PC-3 (cell line): Measurements from ENCODE around the gene GATAD2B. TPM values are rescaled to one million over a fixed set of nuclear protein-coding genes. Genes with fewer than 3 reads are reported as not detected.

Source experiments
- ATAC-seq: fragments of 200-7000 bp; cut with Tn5 transposase; 2 replicates; pipeline ENCODE4 v1.9.1; 2020; ENCODE audit warnings: mild to moderate bottlenecking, moderate library complexity
- BruUV-seq: library from RNA; stranded (reverse); fragments of 400-500 nt; replicated peaks from 2 replicates; lab custom pipeline; 2021; lab: Mats Ljungman, UMichigan
- CTCF ChIA-PET: fragments of 300-600 bp; sonication (Branson Sonifier 250); formaldehyde crosslinking; loops from one replicate; lab custom pipeline; 2022; ENCODE audit warnings: antibody characterized with exemption; lab: Charles Lee
- POLR2A ChIA-PET: fragments of 300-600 bp; sonication (Branson Sonifier 250); formaldehyde crosslinking; loops from one replicate; lab custom pipeline; 2022; ENCODE audit warnings: antibody characterized with exemption; ENCODE audit not compliant: unreplicated experiment; lab: Charles Lee
- DNase-seq: peaks from one replicate; pipeline ENCODE4 v3.0.0-alpha.2; 2015
- H2AFZ ChIP-seq: fragments of 300-600 bp; sonication (generic); 2 replicates; pipeline ENCODE4 v1.6.0; 2016; ENCODE audit warnings: antibody characterized with exemption, low read length
- H3F3A ChIP-seq: fragments of 300-600 bp; sonication (generic); one replicate; pipeline ENCODE4 v1.6.0; 2017; ENCODE audit warnings: antibody characterized with exemption, low read length, control low read depth, mild to moderate bottlenecking; ENCODE audit not compliant: unreplicated experiment
- H3K27ac ChIP-seq: fragments of 300-600 bp; sonication (generic); 2 replicates; pipeline ENCODE4 v1.5.1; 2016; ENCODE audit warnings: mild to moderate bottlenecking, low read length
- H3K27me3 ChIP-seq: fragments of 300-600 bp; sonication (generic); 2 replicates; pipeline ENCODE4 v1.6.1; 2016; ENCODE audit warnings: low read length, mixed read lengths
- H3K36me3 ChIP-seq: fragments of 300-600 bp; sonication (generic); 2 replicates; pipeline ENCODE4 v1.6.1; 2016; ENCODE audit warnings: low read depth, mixed run types, low read length, mixed read lengths
- H3K4me1 ChIP-seq: fragments of 300-600 bp; sonication (generic); 2 replicates; pipeline ENCODE4 v1.5.1; 2016; ENCODE audit warnings: low read length; ENCODE audit not compliant: insufficient read depth
- H3K4me2 ChIP-seq: fragments of 300-600 bp; sonication (generic); 2 replicates; pipeline ENCODE4 v1.6.0; 2016; ENCODE audit warnings: low read length
- H3K4me3 ChIP-seq: fragments of 300-600 bp; sonication (generic); 2 replicates; pipeline ENCODE4 v1.5.1; 2016; ENCODE audit warnings: mild to moderate bottlenecking, low read length, mixed read lengths
- H3K79me2 ChIP-seq: fragments of 300-600 bp; sonication (generic); 2 replicates; pipeline ENCODE4 v1.6.1; 2017; ENCODE audit warnings: low read length, mixed read lengths
- H3K9ac ChIP-seq: fragments of 300-600 bp; sonication (generic); 2 replicates; pipeline ENCODE4 v1.6.0; 2016; ENCODE audit warnings: mild to moderate bottlenecking, low read length
- H3K9me2 ChIP-seq: fragments of 300-600 bp; sonication (generic); replicated peaks from 2 replicates; pipeline ENCODE4 v1.6.1; 2016; ENCODE audit warnings: mixed run types, low read length, mixed read lengths
- H3K9me3 ChIP-seq: fragments of 300-600 bp; sonication (generic); 2 replicates; pipeline ENCODE4 v1.6.1; 2016; ENCODE audit warnings: low read length, mixed read lengths
- H4K20me1 ChIP-seq: fragments of 300-600 bp; sonication (generic); 2 replicates; pipeline ENCODE4 v1.6.1; 2016; ENCODE audit warnings: low read length, mixed read lengths
- EZH2 ChIP-seq: fragments of 300-600 bp; sonication (generic); IDR thresholded peaks from one replicate; pipeline ENCODE4 v1.6.1; 2017; ENCODE audit warnings: antibody characterized with exemption, mild to moderate bottlenecking, low read length; ENCODE audit not compliant: unreplicated experiment
- EZH2phosphoT487 ChIP-seq: fragments of 300-600 bp; sonication (generic); IDR thresholded peaks from 2 replicates; pipeline ENCODE4 v1.6.1; 2018; ENCODE audit warnings: mild to moderate bottlenecking, antibody characterized with exemption, low read length, borderline replicate concordance
- intact Hi-C: fragments of 100-400 bp; cut with micrococcal nuclease; formaldehyde crosslinking; loops from 2 replicates; pipeline ENCODE4 v1.9.0; 2023
- total RNA-seq: library from RNA; depleted of rRNA; stranded (reverse); fragments of >200 nt; gene quantifications from 2 replicates; pipeline ENCODE4 v1.2.3, GENCODE V29; 2014
- TF ChIP-seq, protein P1 (sequence below): fragments of 300-600 bp; sonication (generic); conservative IDR thresholded peaks from 2 replicates; pipeline ENCODE4 v1.5.1; 2017; ENCODE audit warnings: antibody characterized with exemption, low read depth, mild to moderate bottlenecking, low read length

GATAD2B gene
- total RNA-seq, 1 experiment from 2014 or later = 7.2 TPM

DNA sequence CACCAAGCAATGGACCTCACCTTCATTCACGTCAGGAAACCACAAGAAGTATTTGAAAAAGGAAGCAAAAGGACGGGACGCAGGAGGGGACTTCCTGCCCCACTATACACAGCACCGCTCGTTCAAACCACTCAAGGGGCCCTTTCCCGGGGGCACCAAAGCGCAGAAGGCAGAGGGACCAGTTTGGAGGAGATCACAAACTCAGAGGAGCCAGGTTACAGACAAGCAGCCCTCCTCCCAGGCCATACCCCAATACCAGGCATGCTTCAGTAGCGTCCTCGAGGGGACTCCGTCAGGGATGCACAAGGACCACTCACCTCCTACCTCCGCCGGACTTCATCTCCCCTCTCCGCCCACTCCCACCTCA is 35.0 kb upstream of the GATAD2B start:
- CTCF ChIA-PET = interaction anchor here (1.0 kb wide), 1 partner anchor 11 kb away, joined by 3 read pairs; the partner anchor contains the start of gene DENND4B
- TF ChIP-seq EZH2phosphoT487 = no peak
- no peak for TF ChIP-seq EZH2
- TF ChIP-seq, protein P1, sequence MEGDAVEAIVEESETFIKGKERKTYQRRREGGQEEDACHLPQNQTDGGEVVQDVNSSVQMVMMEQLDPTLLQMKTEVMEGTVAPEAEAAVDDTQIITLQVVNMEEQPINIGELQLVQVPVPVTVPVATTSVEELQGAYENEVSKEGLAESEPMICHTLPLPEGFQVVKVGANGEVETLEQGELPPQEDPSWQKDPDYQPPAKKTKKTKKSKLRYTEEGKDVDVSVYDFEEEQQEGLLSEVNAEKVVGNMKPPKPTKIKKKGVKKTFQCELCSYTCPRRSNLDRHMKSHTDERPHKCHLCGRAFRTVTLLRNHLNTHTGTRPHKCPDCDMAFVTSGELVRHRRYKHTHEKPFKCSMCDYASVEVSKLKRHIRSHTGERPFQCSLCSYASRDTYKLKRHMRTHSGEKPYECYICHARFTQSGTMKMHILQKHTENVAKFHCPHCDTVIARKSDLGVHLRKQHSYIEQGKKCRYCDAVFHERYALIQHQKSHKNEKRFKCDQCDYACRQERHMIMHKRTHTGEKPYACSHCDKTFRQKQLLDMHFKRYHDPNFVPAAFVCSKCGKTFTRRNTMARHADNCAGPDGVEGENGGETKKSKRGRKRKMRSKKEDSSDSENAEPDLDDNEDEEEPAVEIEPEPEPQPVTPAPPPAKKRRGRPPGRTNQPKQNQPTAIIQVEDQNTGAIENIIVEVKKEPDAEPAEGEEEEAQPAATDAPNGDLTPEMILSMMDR = no peak
- peaks cover 7% of the 10 kb centered on the region; the same call in 1 of the 2 replicates for H3K36me3 ChIP-seq
- H4K20me1 ChIP-seq = peaks cover 10% of the 10 kb centered on the region
- peak overlapping the region; percentile 96 for H2AFZ ChIP-seq
- no peak for DNase-seq
- peaks cover 37% of the 10 kb centered on the region for H3K4me1 ChIP-seq
- H3K4me2 ChIP-seq = peak overlapping the region; percentile 83
- peak overlapping the region; percentile 97 for H3K4me3 ChIP-seq
- H3K27me3 ChIP-seq = no peaks in the 10 kb centered on the region
- peak overlapping the region; percentile 88 for H3K9ac ChIP-seq
- BruUV-seq = no TSS peak
- H3K9me2 ChIP-seq = no peaks in the 10 kb centered on the region
- no peak overlapping the region for H3K27ac ChIP-seq
- no peaks in the 10 kb centered on the region for H3K9me3 ChIP-seq
- ATAC-seq = peak; percentile 7
- peaks cover 66% of the 10 kb centered on the region for H3K79me2 ChIP-seq
- intact Hi-C loops = loop anchor here (1.0 kb wide), 2 partner anchors 11 to 20 kb away; partner anchors contain the start of genes DENND4B and JTB
- peaks cover 7% of the 10 kb centered on the region for H3F3A ChIP-seq
- POLR2A ChIA-PET = no interaction called here

DNA sequence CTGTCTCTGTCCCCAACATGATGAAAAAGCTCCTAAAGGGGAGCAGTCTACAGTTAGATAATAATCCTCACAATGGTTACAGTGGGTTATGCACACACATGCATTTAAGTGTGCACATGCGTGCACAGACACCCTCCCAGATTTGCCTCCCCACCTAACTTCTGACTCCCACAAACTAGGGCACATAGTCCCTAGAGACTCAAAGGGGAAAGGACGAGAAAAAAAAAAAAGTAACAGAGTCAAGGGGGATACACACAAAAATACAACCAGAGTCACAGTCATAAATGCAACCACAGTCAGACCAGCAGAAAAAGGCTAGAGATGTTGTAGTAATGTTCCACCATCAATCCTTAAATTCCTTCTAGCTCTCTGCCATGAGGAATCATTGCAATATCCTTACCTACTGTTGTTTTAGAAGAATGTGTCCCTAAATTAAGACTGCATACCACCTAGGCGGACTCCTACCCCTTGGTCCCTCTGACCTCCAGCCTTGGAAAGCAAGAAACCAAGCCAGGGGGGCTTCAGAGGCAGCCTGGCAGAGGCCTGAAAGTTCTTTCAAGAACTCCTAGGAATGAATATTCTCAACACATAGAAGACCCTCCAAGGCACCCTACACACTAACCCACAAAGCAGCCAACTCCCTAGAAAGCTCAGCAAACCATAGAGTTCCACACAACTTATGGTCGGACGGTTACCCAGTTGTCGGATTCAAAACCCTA is 34.4 kb upstream of the GATAD2B start:
- Histone ChIP-seq H4K20me1 (peaks cover 10% of the 10 kb centered on the region), H3K9ac (peak overlapping the region; percentile 88)

DNA sequence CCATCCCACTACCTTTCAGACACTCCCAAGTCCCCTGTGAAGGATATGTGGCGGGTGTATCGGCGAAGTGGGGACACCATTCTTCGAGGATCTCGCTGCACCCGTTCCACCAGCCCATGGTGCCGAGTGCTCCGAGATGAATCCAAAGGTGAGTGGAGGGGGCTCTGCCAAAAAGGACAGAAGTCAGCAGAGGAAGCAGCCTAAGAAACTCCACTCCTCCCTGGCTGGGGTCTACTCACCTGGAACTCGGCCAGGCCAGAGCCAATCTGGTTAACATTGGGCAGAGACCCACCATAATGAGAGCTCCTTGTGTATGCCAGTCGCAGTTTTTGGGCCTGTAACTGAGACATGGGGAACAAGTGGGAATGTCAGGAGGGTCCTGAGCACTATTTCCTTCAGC is 32.1 kb upstream of the GATAD2B start:
- H3K4me1 ChIP-seq = peaks cover 30% of the 10 kb centered on the region
- POLR2A ChIA-PET = no interaction called here
- H3K9me3 ChIP-seq = no peaks in the 10 kb centered on the region

More for the DNA sequence above, 34.4 kb upstream of the GATAD2B start:
- H3K27ac ChIP-seq = no peak overlapping the region
- H3K27me3 ChIP-seq = no peaks in the 10 kb centered on the region
- no peaks in the 10 kb centered on the region for H3K9me3 ChIP-seq
- peaks cover 13% of the 10 kb centered on the region; the same call in 1 of the 2 replicates for H3K36me3 ChIP-seq
- H2AFZ ChIP-seq = peak overlapping the region; percentile 96
- no peaks in the 10 kb centered on the region for H3K9me2 ChIP-seq
- BruUV-seq = no TSS peak
- TF ChIP-seq EZH2phosphoT487 = no peak
- peak overlapping the region; percentile 97 for H3K4me3 ChIP-seq
- peaks cover 61% of the 10 kb centered on the region for H3K79me2 ChIP-seq
- CTCF ChIA-PET = interaction anchor here (1.0 kb wide), 1 partner anchor 11 kb away, joined by 3 read pairs; the partner anchor contains the start of gene DENND4B
- intact Hi-C loops = no loop called here
- peaks cover 7% of the 10 kb centered on the region for H3F3A ChIP-seq
- H3K4me2 ChIP-seq = peak overlapping the region; percentile 83
- peaks cover 35% of the 10 kb centered on the region for H3K4me1 ChIP-seq
- DNase-seq (no peak), ATAC-seq (no peak)
- POLR2A ChIA-PET = no interaction called here

More for the DNA sequence above, 32.1 kb upstream of the GATAD2B start:
- Histone ChIP-seq H3K27me3 (no peaks in the 10 kb centered on the region), H3K9me2 (no peaks in the 10 kb centered on the region), H3F3A (peaks cover 7% of the 10 kb centered on the region), H3K9ac (no peak overlapping the region), H2AFZ (no peak overlapping the region), H3K4me2 (no peak overlapping the region), H4K20me1 (peaks cover 10% of the 10 kb centered on the region), H3K4me3 (no peak overlapping the region), H3K27ac (no peak overlapping the region), H3K79me2 (peaks cover 50% of the 10 kb centered on the region), H3K36me3 (peaks cover 25% of the 10 kb centered on the region; the same call in 1 of the 2 replicates)
- ATAC-seq (no peak), DNase-seq (no peak)
- CTCF ChIA-PET = no interaction called here
- BruUV-seq = no TSS peak
- TF ChIP-seq EZH2 = no peak
- no peak for TF ChIP-seq EZH2phosphoT487
- TF ChIP-seq, protein P1 = no peak
- intact Hi-C loops = no loop called here
